NCI-H2227 (cell line): Measurements from ENCODE around the gene APP.
"Not testable (repeated sequence)": the region's sequence is repeated elsewhere in the genome, so short reads cannot be mapped to it uniquely, and the experiment has no call there.

Experiments
- DNase-seq: peaks from one replicate; lab custom pipeline; 2025; ENCODE audit not compliant: unreplicated experiment; lab: John Stamatoyannopoulos, UW

Gene APP

DNA sequence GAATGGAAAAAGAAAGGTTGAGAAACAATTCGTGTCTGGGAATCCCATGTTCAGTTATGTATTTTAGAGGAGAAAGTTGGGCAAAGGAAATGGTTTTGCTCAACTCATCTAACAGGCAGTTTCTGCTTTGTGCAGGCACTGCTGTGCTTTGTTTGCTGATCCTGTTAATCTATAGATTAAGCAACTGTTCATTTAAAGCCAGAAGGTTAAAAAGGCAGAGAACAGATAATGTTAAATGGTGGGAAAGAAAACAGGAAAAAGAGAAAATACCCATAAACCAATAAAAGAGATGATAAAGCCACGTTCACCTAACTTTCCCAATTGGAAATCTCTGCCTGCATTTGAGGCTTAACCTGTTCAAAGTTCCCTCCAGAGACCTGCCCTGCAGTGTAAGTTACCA is 70.0 kb downstream of the APP start:
- no peak for DNase-seq

DNA sequence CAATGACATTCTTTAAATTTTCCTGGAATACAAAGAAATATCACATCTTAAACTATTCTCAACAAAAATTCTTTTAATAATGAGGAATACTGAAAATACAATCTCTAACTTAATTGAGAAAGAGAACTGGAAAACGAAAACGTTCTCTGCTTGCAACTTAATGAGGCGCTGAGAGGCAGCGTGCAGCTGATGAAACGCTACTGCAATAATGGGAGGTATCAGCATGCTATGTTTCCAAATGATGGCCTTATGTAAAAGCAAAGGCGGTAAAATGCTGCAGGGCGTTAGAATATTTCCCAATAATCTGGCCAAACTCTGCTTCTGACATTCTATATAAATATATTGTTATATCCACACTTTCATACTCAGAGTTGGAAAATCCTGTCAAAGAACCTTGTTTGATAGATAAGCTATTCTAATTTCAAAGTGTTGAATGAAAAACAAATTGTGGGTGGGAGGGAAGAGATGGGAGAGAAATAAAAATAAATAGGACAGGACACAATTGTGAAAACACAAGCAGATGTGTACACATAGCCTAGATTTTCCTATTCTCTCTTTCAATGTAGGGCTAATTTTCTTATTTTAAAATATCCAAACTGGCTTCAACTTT is 70.9 kb downstream of the APP start:
- DNase-seq, result peak; percentile 35

DNA sequence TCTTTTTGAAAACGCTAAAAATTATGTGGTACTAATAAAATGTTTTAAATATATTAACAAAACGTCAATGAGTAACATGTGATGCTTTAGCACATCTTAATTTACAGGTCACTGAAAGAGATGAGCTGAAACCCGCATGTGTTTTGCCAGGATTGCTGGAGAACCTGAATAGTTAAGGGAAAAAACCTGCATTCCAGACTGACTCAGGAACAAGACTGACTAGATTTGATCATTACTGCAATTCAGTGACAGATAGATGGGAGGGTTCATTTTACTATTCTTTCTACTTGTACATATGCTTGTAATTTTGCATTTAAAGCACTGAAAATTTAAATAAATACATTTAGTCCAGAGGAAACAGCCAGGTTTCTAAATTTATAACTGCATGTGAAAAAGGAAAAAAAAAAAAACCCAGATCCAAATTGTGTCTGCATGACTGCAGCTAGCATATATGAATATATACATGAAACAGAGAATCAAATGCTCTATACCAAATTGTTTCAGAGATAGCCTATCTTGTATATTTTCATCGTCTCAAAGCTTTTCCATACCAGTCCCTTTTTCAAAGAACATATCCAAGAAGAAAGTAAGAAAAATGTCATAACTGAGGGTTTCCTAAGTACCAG is 71.7 kb downstream of the APP start:
- no peak for DNase-seq

DNA sequence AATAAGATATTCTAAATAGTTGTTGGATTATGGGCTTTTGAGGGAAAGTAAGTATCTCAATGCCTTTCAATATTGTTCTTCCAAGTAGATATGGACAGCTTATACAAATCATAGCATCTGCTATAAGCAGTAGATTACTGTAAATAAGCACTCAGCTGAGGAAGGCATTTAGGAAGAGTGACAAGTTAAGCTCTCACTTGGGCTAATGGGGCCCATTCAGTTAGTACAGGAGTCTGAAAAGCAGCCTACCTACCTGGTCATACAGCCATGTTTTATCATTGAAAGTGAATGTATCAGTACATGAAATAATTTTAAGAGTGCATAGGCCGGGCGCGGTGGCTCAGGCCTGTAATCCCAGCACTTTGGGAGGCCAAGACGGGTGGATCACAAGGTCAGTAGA is 73.1 kb downstream of the APP start:
- DNase-seq, result no peak

DNA sequence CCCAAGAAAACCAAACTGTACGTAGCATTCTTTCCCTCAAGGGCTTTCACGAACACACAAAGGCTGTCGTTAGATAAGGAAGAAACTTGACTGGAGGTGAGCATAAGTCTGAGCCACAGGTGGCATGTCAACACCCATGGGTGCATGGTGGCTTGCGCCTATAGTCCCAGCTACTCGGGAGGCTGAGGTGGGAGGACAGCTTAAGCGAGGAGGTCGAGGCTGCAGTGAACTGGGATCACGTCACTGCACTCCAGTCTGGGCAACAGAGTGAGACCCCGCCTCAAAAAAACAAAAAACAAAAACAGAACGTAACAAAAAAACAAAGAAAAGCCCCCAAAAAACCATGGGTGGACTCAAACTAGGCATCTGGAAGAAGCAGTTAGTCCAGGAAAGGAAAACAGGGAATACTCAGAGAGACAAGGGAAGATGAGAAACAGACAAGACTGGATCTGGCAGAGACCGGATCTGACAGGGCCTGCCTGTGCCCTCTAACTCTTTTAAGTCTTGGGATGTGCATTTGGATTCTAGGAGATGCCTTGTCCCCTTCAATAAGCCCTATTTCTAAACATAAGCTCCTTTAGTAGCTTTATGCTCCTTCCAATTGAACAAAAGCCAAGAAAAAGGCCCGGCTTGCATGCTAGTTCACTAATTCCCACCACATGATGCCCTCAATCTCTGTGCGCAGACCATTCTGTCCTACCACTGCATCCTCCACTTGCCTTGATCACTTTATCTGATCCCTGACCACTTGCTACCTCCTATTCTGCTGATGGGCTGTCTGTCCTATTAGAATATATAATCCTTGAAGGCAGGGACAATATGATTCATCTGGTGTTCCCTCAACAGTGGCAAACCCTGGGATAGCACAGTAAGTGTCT is 73.8 kb downstream of the APP start:
- no peak for DNase-seq

DNA sequence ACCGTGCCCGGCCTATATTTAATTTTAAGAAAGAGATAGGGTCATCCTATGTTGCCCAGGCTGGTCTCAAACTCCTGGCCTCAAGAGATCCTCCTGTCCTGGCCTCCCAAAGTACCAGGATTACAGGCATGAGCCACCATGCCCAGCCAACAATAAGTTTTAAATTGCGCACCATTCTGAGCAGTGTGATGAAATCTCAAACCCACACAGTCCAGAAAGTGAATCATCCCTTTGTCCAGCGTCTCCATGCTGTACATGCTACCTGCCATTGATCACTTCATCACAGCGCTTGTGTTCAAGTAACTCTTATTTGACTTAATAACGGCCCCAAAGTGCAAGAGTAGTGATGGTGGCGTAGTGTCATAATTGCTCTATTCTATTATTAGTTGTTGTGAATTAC is 75.4 kb downstream of the APP start:
- no peak for DNase-seq

DNA sequence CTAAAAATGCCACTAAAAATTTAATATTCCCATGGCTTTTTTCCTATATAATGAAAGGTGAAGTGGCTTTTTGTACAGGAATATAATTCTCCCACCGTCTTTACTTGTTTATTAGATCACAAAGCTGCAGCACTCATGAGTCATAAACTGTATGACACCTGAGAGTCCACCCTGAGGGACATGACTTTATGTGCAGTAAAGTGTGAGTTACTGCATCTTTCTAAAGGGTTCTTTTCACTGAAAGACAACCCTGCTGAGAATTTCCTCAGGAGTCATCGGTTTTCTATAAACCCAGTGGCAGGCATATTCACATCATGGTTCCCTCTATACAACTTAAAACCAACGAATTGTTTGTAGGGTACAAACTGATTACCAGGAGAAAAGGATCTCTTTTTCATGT is 77.4 kb downstream of the APP start:
- no peak for DNase-seq

DNA sequence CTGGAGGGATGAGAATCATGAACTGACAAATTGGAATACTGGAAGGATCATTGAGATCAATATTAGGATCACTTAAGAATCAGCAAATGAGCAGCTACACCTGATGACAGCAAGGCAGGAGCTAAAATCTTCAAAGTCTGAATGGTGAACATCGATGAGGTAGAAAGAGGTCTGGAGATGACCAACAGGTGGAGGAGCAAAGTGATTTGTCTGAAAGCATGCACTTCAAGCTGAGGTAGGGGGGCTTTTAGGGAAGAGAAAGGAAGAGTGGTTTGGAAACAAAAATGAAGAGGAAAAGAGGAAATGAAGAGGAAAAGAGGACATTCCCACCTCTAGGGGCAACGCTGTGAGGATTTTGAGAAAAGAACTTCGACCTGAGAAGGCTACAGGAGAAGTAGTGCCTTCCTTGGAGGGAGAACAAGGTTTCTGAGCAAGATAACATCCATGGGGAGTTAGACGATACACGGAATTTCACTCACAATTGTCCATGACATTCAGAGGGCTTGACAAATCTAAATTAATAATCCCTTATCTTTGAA is 79.0 kb downstream of the APP start:
- DNase-seq, result no peak

DNA sequence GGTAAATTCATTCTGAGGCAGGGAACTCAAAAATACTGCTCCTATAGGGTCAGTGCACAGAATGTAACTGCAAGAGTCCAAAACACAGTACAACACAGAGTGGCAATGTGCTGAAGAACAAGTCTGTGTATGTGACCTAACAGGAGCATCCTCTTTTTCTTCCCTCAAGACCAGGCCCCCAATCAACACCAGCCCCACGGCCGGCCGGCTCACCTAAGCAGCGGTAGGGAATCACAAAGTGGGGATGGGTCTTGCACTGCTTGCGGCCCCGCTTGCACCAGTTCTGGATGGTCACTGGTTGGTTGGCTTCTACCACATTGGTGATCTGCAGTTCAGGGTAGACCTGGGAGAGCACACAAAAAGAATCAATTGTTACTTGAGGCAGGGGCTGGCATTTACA is 80.8 kb downstream of the APP start:
- no peak for DNase-seq

DNA sequence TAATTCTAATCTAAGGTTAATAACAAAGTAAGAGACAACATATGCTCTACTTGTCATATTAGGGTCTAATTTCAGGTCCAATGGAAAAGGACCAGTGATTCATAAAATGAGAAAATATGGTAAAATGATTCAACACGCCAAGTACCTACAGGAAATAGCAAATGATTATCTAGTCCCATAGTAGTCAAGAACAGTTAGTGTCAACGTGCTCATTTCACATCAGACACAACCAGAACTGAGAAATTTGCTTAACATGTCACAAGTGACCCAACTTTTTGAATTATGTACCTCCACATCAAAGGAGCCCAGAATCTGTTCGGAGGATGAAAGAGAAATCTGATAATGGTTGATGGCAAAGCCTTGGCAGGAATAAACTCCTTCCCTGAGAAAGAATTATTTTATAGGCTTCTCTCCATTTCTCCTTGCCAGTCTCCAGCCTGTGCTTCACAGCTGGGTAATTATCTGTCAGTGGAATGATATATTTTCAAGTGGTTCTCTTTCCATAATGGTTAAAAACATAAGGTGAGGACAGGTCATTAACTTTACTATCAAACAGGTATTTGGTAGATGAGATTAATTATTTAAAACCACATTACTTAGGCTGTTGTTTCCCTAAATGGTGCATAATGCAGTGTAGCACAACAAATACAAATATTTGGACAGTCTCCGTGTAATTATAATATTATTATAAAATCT is 83.2 kb downstream of the APP start:
- peak; percentile 18 for DNase-seq

DNA sequence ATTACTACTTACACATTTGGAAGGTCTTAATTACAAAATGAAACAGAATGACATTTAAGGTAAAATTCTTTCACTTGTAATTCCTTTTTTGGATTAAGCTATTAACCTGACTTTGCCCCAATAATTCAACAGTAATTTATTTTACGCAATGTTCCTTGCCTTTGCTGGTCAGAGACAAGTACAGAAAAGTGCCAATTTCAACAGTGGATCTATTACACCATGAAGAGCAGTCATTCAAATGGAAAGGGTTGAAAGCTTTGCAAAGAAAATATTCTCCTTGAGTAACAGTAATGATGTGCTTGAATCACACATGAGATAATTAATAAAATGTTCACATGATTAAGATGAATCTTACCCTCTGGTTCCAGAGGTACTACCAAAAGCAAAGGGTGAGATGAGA is 84.7 kb downstream of the APP start:
- no peak for DNase-seq

DNA sequence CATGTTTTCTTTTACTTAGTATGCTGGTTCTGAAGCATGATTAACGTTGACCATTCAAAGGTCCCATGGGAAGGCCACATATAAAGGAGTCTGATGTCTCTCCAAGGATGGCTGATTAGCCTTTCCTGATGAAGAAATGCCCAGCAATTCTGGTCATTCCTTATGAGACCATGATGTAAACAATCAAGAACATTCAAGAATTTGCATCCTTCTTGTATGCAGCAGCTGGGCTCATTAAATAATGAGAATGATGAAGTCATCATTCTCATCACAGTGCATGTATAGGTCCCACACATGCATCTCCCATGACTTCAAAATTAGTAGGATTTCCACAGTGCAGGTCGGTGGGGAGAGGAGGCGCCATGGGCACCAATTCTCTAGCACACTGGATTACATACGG is 85.4 kb downstream of the APP start:
- no peak for DNase-seq

DNA sequence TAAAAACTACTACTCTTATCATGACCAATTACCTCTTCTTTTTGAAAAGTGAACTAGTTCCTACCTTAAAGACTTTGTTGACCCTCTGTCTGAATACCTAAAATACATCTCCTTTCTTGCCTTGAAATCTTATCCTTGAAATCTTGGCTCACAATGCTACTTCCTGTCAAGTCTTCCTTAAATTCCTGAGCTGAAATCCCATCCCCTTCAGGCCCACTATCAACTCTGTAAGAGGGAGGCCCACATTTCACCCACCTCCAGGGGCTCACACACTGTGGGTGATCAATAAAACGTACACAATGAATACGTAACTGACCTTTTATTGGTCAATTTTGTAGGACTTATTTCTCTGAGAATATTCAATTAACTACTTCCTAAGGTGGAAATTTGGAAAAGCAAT is 88.0 kb downstream of the APP start:
- no peak for DNase-seq

DNA sequence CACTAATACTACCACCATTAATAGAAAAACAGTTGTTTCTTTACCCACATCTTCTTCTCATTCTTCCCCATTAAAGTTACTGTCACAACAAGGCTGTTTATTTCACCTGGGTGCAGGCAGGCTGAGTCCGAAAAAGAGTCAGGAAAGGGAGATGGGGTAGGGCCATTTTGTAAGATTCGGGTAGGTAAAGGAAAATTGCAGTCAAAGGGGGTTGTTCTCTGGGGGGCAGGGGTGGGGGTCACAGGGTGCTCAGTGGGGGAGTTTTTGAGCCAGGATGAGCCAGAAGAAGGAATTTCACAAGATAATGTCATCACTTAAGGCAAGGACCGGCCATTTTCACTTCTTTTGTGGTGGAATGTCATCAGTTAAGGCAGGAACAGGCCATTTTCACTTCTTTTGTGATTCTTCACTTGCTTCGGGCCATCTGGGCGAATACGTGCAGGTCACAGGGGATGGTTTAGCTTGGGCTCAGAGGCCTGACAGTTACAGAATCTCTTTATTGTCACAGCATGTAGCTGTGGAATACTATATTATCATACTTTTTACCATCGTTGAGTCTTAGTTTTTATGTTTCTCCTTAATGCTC is 89.3 kb downstream of the APP start:
- DNase-seq, result not testable (repeated sequence)

DNA sequence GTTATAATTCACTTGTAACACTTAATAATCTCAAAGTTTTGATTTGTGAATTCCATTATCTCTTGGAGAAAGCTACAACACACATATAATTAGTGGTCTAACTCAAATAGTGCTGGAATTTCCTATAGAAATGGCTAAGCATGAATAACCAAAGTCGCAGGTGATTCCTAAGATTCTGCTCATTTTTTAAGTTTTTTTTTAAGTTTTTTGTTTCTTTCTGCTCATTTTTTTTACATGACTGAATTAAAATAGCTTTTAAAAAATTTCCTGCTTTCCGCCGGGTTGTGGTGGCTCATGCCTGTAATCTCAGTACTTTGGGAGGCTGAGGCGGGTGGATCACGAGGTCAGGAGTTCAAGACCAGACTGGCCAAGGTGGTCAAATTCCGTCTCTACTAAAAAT is 90.4 kb downstream of the APP start:
- no peak for DNase-seq

DNA sequence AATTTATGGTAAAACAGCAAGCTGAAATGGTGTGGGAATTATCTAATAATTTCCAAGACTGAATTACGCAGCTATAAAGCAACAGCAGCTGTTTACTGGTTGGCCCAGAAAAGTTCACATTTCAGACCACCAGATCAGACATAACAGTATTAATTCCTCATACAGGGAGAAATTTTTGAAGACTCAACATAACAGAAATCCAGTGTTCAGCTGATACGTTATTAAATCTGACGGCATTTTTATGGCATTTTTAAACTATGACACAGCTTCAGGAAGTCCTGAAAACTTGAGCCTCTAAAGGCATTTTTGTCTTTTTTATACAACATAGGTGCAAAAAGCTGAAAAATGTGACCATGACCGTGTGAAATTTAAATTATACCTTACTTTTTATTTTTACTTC is 91.2 kb downstream of the APP start:
- no peak for DNase-seq

DNA sequence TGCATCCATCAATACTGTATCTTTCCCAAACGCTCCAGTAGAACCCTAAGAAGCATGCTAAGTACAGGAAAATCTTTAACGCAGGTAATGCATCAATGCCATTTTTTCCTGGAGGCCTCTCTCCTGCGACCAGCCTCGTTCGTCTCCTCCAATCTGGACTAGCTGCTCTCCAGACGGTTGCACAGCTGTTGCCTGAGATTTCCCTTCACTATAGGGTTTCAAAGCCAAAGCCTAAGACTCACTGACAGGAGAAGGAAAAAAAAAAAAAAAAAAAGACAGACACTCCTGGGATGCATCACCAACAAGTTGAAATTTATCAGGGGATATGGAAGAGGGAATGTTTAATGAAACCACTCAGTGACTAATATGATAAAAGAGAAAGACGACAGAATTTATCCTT is 93.0 kb downstream of the APP start:
- no peak for DNase-seq

DNA sequence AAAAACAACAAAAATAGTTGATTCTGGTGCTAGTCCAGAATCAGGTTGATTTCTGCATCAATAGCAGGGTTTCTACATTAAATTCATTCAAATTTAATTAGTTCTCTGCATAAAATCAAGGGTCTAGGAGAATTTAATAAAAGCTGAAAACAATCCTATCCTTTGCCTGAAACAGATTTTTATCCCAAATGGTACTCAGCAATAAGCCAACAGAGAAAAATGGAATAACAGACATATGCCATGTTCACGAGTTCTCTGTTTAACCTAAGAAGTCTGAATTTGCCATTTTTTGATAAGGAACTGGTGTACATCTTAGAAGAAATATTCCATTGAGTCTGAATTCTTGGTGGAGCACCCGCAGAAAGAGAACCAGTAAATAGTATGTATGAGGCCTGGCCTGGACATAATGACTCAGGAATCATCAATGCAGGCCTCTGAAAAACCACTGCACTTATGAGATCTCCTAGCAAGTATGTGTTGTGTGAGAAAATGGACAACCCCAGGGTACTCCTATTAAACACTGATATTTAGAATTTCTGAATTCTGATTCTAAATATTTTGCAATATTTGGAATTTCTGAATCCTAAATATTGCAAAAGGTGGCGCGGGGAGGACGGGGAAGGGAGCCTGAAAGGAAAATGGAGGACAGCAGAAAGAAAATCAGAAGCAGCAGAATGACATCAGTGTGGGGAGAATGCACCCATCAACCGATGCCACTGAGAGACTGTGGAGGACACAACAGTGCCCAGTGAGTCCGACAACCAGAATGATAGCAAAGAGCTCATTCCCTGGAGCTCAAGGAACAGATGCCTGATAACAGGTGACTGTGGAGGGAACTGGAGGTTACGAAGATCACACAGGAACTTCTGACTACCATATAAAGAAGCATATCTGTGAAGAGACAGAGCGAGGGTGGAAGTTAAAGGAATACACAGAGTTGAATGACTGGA is 97.6 kb downstream of the APP start:
- DNase-seq, result no peak

DNA sequence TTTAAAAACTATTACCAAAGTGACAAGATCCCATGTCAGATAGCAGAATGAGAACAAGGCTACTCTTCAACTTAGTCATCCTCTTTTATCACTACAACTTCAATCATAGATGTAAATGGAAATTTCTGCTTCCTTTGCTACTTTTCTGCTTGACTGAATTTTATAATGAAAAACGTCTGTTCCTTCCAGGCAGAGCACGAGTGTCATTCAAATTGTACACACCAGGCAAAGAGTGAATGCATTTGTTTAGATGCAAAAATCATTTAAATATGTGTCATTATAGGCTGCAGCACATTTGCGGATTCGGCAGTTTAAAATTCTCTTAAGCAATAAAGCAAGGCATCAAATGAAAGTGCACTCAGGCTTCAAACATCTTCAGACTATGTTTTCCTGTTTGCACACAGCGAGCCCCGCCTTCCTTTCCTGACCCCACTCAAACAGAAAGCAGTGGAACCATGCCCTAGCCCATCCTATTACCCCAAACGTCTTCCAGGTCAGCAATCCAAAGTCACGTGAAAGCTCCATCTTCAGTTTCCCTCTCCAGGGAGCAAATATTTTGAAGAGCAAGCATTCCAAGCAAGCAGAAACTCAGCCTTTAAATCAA is 99.6 kb downstream of the APP start:
- DNase-seq, result peak; percentile 55

DNA sequence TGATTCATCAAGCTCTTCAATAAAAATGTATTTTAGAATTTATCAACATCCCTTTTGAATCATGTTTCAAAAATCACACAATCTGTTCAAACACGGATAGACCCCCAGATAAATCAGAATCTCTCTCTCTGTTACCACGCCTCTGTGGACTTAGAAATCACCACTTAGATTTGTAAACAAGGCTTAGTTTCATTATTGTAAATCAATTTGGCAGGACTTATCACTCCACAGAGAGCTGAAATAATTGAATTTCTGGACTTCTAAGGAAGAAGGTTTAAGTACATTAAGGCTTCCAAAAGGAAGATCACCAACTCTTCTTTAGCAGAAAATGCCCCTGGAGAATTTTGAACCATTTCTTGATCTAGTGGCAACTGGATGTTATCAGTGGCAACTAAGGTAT is 100.4 kb downstream of the APP start:
- DNase-seq, result no peak
